GM04504 (cell line): ENCODE data around the gene DXO.
A peak's percentile ranks its signal among the peaks of the same experiment; 100 is the strongest.
"Not testable (repeated sequence)": the region's sequence is repeated elsewhere in the genome, so short reads cannot be mapped to it uniquely, and the experiment has no call there.

Experiments
- DNase-seq: peaks from one replicate; pipeline ENCODE4 v3.0.0-alpha.2; 2012; ENCODE audit warnings: low read depth

DXO gene

GRCh38 chr6:31971993-31972708 lies at the start of gene DXO:
Gene DXO, minus strand, starts transcription at chr6:31972138. Its CDS starts 463 bp downstream, at chr6:31971675.
- peak; percentile 98 for DNase-seq

- not testable (repeated sequence) for DNase-seq
Observed at GRCh38 chr6:32014547-32014946, 42.6 kb upstream of the DXO start, which contains the start of gene C4B. Gene C4B, plus strand, starts transcription at chr6:32014795. Its CDS starts 51 bp downstream, at chr6:32014846.

- not testable (repeated sequence) for DNase-seq
Observed at GRCh38 chr6:32013738-32014137, 41.8 kb upstream of the DXO start.

- DNase-seq: not testable (repeated sequence)
Observed at GRCh38 chr6:32012941-32013617, 41.1 kb upstream of the DXO start.

- not testable (repeated sequence) for DNase-seq
Observed at GRCh38 chr6:32010856-32011530, 39.1 kb upstream of the DXO start.

- not testable (repeated sequence) for DNase-seq
Observed at GRCh38 chr6:32009537-32009936, 37.6 kb upstream of the DXO start.

- DNase-seq: not testable (repeated sequence)
Observed at GRCh38 chr6:32008616-32009015, 36.7 kb upstream of the DXO start.

GRCh38 chr6:32008037-32008436 lies 36.1 kb upstream of the DXO start:
- DNase-seq: not testable (repeated sequence)

- not testable (repeated sequence) for DNase-seq
Observed at GRCh38 chr6:32007086-32007485, 35.1 kb upstream of the DXO start.

GRCh38 chr6:32005991-32006529 lies 34.1 kb upstream of the DXO start:
- DNase-seq: not testable (repeated sequence)

- DNase-seq: not testable (repeated sequence)
Observed at GRCh38 chr6:32005538-32005880, 33.6 kb upstream of the DXO start.

- not testable (repeated sequence) for DNase-seq
Observed at GRCh38 chr6:32004864-32005537, 33.1 kb upstream of the DXO start.

- DNase-seq: not testable (repeated sequence)
Observed at GRCh38 chr6:32004393-32004792, 32.5 kb upstream of the DXO start.

GRCh38 chr6:32003301-32003700 lies 31.4 kb upstream of the DXO start:
- DNase-seq: not testable (repeated sequence)

- not testable (repeated sequence) for DNase-seq
Observed at GRCh38 chr6:32002546-32003268, 30.8 kb upstream of the DXO start.

GRCh38 chr6:31996385-31996784 lies 24.4 kb upstream of the DXO start:
- not testable (repeated sequence) for DNase-seq

- DNase-seq: not testable (repeated sequence)
Observed at GRCh38 chr6:31994421-31994820, 22.5 kb upstream of the DXO start.

- not testable (repeated sequence) for DNase-seq
Observed at GRCh38 chr6:31989363-31989762, 17.4 kb upstream of the DXO start.

GRCh38 chr6:31981744-31982143 lies 9.8 kb upstream of the DXO start, which contains the start of gene C4A:
Gene C4A, plus strand, starts transcription at chr6:31982057. Its CDS starts 51 bp downstream, at chr6:31982108.
- not testable (repeated sequence) for DNase-seq

- not testable (repeated sequence) for DNase-seq
Observed at GRCh38 chr6:31980998-31981397, 9.1 kb upstream of the DXO start.
